ENCODE results near the gene WNT4. TPM values are rescaled to one million over a fixed set of nuclear protein-coding genes. Genes with fewer than 3 reads are reported as not detected.

Gene WNT4
- total RNA-seq, 1 donor from 2014 or later = 7.7 TPM

Other genes starting within 250 kb of the WNT4 start
- gene HSPG2, start 205.8 kb downstream of the WNT4 start, total RNA-seq = 91.0 TPM
- gene CELA3B, start 166.1 kb downstream of the WNT4 start, total RNA-seq = not detected
- gene CELA3A, start 141.4 kb downstream of the WNT4 start, total RNA-seq = not detected
- 208 TPM for gene CDC42, start 90.4 kb downstream of the WNT4 start, total RNA-seq